Liver (tissue), 9 donors: ENCODE data around the gene POLDIP2. TPM values are rescaled to one million over a fixed set of nuclear protein-coding genes. Genes with fewer than 3 reads are reported as not detected.

Source experiments
- DNase-seq: peaks from one replicate; pipeline ENCODE4 v3.0.0-alpha.2; 2017; ENCODE audit warnings: low spot score
- H3K27ac ChIP-seq, 2 donors: one replicate each; pipeline ENCODE4 v1.7.0; 2013; ENCODE audit warnings: inconsistent platforms in 2 of 2, low read length in 2 of 2, control low read depth in 1 of 2, low read depth in 1 of 2, mild to moderate bottlenecking in 1 of 2
- H3K27me3 ChIP-seq, 4 donors: one replicate each; pipeline versions ENCODE4 v1.6.1 to v1.7.0; 2013; ENCODE audit warnings: low read length in 3 of 4, inconsistent platforms in 1 of 4, mild to moderate bottlenecking in 1 of 4, moderate library complexity in 1 of 4; ENCODE audit not compliant: control insufficient read depth in 4 of 4, insufficient read depth in 4 of 4
- H3K36me3 ChIP-seq, 4 donors: one replicate each; pipeline versions ENCODE4 v1.6.1 to v1.7.0; 2013; ENCODE audit warnings: low read length in 3 of 4, mild to moderate bottlenecking in 3 of 4, low read depth in 1 of 4, moderate library complexity in 1 of 4; ENCODE audit not compliant: control insufficient read depth in 4 of 4, insufficient read depth in 3 of 4
- H3K4me1 ChIP-seq, 4 donors: one replicate each; pipeline versions ENCODE4 v1.6.1 to v1.7.0; 2013; ENCODE audit warnings: low read length in 3 of 4, mild to moderate bottlenecking in 3 of 4, moderate library complexity in 1 of 4; ENCODE audit not compliant: control insufficient read depth in 4 of 4, insufficient read depth in 4 of 4
- H3K4me3 ChIP-seq, 3 donors: one replicate each; pipeline versions ENCODE4 v1.6.1 to v1.7.0; 2013; ENCODE audit warnings: low read length in 3 of 3, control low read depth in 1 of 3, low read depth in 1 of 3, mild to moderate bottlenecking in 1 of 3
- H3K9ac ChIP-seq, 2 donors: one replicate each; pipeline ENCODE4 v1.7.0; 2013; ENCODE audit warnings: low read length in 2 of 2, mild to moderate bottlenecking in 2 of 2, moderate library complexity in 2 of 2, control low read depth in 1 of 2, low read depth in 1 of 2
- H3K9me3 ChIP-seq, 4 donors: one replicate each; pipeline versions ENCODE4 v1.6.1 to v1.7.0; 2013; ENCODE audit warnings: low read length in 3 of 4; ENCODE audit not compliant: control insufficient read depth in 4 of 4
- ATF3 ChIP-seq: IDR thresholded peaks from 2 replicates; pipeline ENCODE4 v1.6.1; 2016; ENCODE audit warnings: antibody characterized with exemption
- EGR1 ChIP-seq, 2 donors: IDR thresholded peaks; 2 replicates each; pipeline ENCODE4 v1.6.1; 2016 to 2018; ENCODE audit warnings: antibody characterized with exemption in 2 of 2, low read depth in 2 of 2
- FOXA1 ChIP-seq: IDR thresholded peaks from 2 replicates; pipeline ENCODE4 v1.6.1; 2016; ENCODE audit warnings: antibody characterized with exemption
- FOXA2 ChIP-seq: IDR thresholded peaks from 2 replicates; pipeline ENCODE4 v1.6.1; 2016; ENCODE audit warnings: antibody characterized with exemption
- GABPA ChIP-seq, 2 donors: IDR thresholded peaks in 1 of 2; conservative IDR thresholded peaks in 1 of 2; 2 replicates each; pipeline ENCODE4 v1.6.1; 2016; ENCODE audit warnings: antibody characterized with exemption in 2 of 2, mild to moderate bottlenecking in 1 of 2, moderate library complexity in 1 of 2
- HNF4A ChIP-seq, 2 donors: conservative IDR thresholded peaks; 2 replicates each; pipeline ENCODE4 v1.6.1; 2016; ENCODE audit warnings: antibody characterized with exemption in 2 of 2, mild to moderate bottlenecking in 2 of 2
- JUND ChIP-seq, 2 donors: IDR thresholded peaks; 2 replicates each; pipeline ENCODE4 v1.6.1; 2016; ENCODE audit warnings: antibody characterized with exemption in 2 of 2
- NR2F2 ChIP-seq: IDR thresholded peaks from 2 replicates; pipeline ENCODE4 v1.6.1; 2016; ENCODE audit warnings: antibody characterized with exemption
- RAD21 ChIP-seq, 2 donors: IDR thresholded peaks; 2 replicates each; pipeline ENCODE4 v1.6.1; 2016; ENCODE audit warnings: antibody characterized with exemption in 2 of 2, mild to moderate bottlenecking in 2 of 2
- REST ChIP-seq: IDR thresholded peaks from 2 replicates; pipeline ENCODE4 v1.6.1; 2016; ENCODE audit warnings: antibody characterized with exemption, mild to moderate bottlenecking
- RXRA ChIP-seq, 2 donors: IDR thresholded peaks; 2 replicates each; pipeline ENCODE4 v1.6.1; 2017 to 2018; ENCODE audit warnings: antibody characterized with exemption in 2 of 2, mild to moderate bottlenecking in 1 of 2
- SP1 ChIP-seq: IDR thresholded peaks from 2 replicates; pipeline ENCODE4 v1.6.1; 2018; ENCODE audit warnings: antibody characterized with exemption, mild to moderate bottlenecking
- TAF1 ChIP-seq: conservative IDR thresholded peaks from 2 replicates; pipeline ENCODE4 v1.6.1; 2016; ENCODE audit warnings: antibody characterized with exemption, mild to moderate bottlenecking
- YY1 ChIP-seq: IDR thresholded peaks from 2 replicates; pipeline ENCODE4 v1.6.1; 2016; ENCODE audit warnings: antibody characterized with exemption, mild to moderate bottlenecking
- WGBS: extraction: QIAGEN DNeasy Blood & Tissue Kit; methylation state at CpG from one replicate; pipeline ENCODE4 v1.1.7; 2013; 5-methylcytosine and 5-hydroxymethylcytosine counted together
- polyA plus RNA-seq, 2 donors: library from polyadenylated mRNA; stranded (reverse) in 1 of 2; unstranded in 1 of 2; fragments of 200-250 nt in 1 of 2; fragments of >200 nt in 1 of 2; fragmentation: Nextera tagmentation in 1 of 2; extraction: Ambion mirVana in 1 of 2; gene quantifications; one replicate each; pipeline versions ENCODE4 v1.2.1 to v1.2.3, GENCODE V29; 2013 to 2015
- total RNA-seq, 2 donors: library from RNA; depleted of rRNA; stranded (reverse); fragments of >200 nt; gene quantifications; one replicate each; pipeline ENCODE4 v1.2.3, GENCODE V29; 2014
- TF ChIP-seq, protein P1 (sequence below): IDR thresholded peaks from 2 replicates; pipeline ENCODE4 v1.6.1; 2016; ENCODE audit warnings: antibody characterized with exemption
- TF ChIP-seq, protein P2 (sequence below): fragments of 150-350 bp; IDR thresholded peaks from 2 replicates; pipeline ENCODE4 v1.5.1; 2017; ENCODE audit warnings: improper control_type of control experiment, low read depth, low read length; ENCODE audit not compliant: missing input control
- TF ChIP-seq, protein P3 (sequence below): IDR thresholded peaks from 2 replicates; pipeline ENCODE4 v1.6.1; 2016; ENCODE audit warnings: antibody characterized with exemption
- donor health status: healthy.
- donor health status: healthy.
- donor health status: healthy.
- donor health status: healthy.
- donor health status: healthy.

Gene POLDIP2
- total and polyA plus RNA-seq, 4 donors = 65.5 to 150 (median 104) TPM

DNA sequence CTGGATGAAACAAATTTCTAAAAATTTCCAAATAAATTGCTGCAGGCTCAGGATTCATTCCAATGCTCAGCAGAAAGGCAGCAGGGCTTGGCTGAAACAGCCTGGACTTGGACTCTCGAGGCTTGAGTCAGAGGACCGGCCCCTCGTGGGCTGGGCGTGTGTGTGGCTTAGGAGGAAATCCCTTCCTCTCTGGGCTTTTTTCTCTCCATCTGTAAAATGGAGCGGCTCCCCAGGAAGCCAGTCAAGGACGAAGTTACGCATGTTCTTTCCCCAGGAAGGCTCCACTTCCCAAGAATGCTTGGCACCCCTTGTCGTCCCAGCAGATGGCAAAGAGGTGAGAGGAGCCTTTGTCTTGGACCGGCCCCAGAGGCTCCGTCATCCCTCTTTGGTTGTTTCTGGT, 35.2 kb upstream of the POLDIP2 start (continued):
- TF ChIP-seq RXRA (IDR thresholded peaks at IDR 0.05) (no peak), NR2F2 (no peak)

GRCh38 chr17:28391401-28391800, 34.1 kb upstream of the POLDIP2 start:
- Histone ChIP-seq H3K27me3 (no peaks in the 10 kb centered on the region), H3K4me3 (no peak overlapping the region), H3K9ac (no peak overlapping the region), H3K9me3 (no peaks in the 10 kb centered on the region), H3K27ac (no peak overlapping the region), H3K36me3 (peaks cover 2 to 19% (median 8%) of the 10 kb centered on the region in 4 donors), H3K4me1 (no peaks in the 10 kb centered on the region)
- WGBS = 50% methylated on average over 2 of the region's 2 CpGs
- DNase-seq = no peak
- TF ChIP-seq, protein P1, sequence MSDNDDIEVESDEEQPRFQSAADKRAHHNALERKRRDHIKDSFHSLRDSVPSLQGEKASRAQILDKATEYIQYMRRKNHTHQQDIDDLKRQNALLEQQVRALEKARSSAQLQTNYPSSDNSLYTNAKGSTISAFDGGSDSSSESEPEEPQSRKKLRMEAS = no peak
- TF ChIP-seq RAD21 (IDR thresholded peaks at IDR 0.05) (no peak), RXRA (IDR thresholded peaks at IDR 0.05) (no peak), NR2F2 (no peak), TAF1 (no peak), GABPA (IDR thresholded peaks at IDR 0.05 in 1 of 2, conservative IDR thresholded peaks at IDR 0.05 in 1 of 2) (no peak), FOXA1 (no peak), REST (no peak), JUND (IDR thresholded peaks at IDR 0.05) (no peak), SP1 (no peak), ATF3 (no peak), HNF4A (conservative IDR thresholded peaks at IDR 0.05) (no peak), YY1 (no peak), EGR1 (IDR thresholded peaks at IDR 0.05; ENCODE audit: low read depth in 2 of 2) (no peak), FOXA2 (no peak)
- TF ChIP-seq, protein P2, sequence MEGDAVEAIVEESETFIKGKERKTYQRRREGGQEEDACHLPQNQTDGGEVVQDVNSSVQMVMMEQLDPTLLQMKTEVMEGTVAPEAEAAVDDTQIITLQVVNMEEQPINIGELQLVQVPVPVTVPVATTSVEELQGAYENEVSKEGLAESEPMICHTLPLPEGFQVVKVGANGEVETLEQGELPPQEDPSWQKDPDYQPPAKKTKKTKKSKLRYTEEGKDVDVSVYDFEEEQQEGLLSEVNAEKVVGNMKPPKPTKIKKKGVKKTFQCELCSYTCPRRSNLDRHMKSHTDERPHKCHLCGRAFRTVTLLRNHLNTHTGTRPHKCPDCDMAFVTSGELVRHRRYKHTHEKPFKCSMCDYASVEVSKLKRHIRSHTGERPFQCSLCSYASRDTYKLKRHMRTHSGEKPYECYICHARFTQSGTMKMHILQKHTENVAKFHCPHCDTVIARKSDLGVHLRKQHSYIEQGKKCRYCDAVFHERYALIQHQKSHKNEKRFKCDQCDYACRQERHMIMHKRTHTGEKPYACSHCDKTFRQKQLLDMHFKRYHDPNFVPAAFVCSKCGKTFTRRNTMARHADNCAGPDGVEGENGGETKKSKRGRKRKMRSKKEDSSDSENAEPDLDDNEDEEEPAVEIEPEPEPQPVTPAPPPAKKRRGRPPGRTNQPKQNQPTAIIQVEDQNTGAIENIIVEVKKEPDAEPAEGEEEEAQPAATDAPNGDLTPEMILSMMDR = no peak
- TF ChIP-seq, protein P3, sequence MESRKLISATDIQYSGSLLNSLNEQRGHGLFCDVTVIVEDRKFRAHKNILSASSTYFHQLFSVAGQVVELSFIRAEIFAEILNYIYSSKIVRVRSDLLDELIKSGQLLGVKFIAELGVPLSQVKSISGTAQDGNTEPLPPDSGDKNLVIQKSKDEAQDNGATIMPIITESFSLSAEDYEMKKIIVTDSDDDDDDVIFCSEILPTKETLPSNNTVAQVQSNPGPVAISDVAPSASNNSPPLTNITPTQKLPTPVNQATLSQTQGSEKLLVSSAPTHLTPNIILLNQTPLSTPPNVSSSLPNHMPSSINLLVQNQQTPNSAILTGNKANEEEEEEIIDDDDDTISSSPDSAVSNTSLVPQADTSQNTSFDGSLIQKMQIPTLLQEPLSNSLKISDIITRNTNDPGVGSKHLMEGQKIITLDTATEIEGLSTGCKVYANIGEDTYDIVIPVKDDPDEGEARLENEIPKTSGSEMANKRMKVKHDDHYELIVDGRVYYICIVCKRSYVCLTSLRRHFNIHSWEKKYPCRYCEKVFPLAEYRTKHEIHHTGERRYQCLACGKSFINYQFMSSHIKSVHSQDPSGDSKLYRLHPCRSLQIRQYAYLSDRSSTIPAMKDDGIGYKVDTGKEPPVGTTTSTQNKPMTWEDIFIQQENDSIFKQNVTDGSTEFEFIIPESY = no peak
